NOMO-1 (cell line): ENCODE results near the gene UNC93B1.

Experiments used
- DNase-seq, 2 experiments: peaks; one replicate each; lab custom pipeline; 2025; ENCODE audit not compliant: unreplicated experiment in 2 of 2; lab: John Stamatoyannopoulos, UW

UNC93B1 gene

GRCh38 chr11:68040957-68041591 lies 37.2 kb upstream of the UNC93B1 start:
- DNase-seq = no peak

GRCh38 chr11:68040101-68040956 lies 36.4 kb upstream of the UNC93B1 start:
- peak; percentile 82 to 86 for DNase-seq

GRCh38 chr11:68039526-68040086 lies 35.7 kb upstream of the UNC93B1 start:
- no peak for DNase-seq

- peak; percentile 30 to 70 for DNase-seq
Observed at GRCh38 chr11:68038718-68039525, 35.0 kb upstream of the UNC93B1 start, which contains the start of gene TCIRG1. TCIRG1 (plus strand) TSS chr11:68039025; CDS start chr11:68041272, 2,247 bp downstream.

GRCh38 chr11:68038226-68038717 lies 34.4 kb upstream of the UNC93B1 start:
- no peak for DNase-seq

- no peak for DNase-seq
Observed at GRCh38 chr11:68037411-68038225, 33.7 kb upstream of the UNC93B1 start.

GRCh38 chr11:68036717-68037239 lies 32.9 kb upstream of the UNC93B1 start:
- DNase-seq = peak; percentile 43 to 52

GRCh38 chr11:68036141-68036716 lies 32.3 kb upstream of the UNC93B1 start:
- DNase-seq = peak in 1 of 2 experiments; percentile 25

GRCh38 chr11:68035266-68035876 lies 31.5 kb upstream of the UNC93B1 start:
- no peak for DNase-seq

- no peak for DNase-seq
Observed at GRCh38 chr11:68033708-68034045, 29.8 kb upstream of the UNC93B1 start.

GRCh38 chr11:68032997-68033707 lies 29.3 kb upstream of the UNC93B1 start:
- no peak for DNase-seq

GRCh38 chr11:68032003-68032402 lies 28.1 kb upstream of the UNC93B1 start:
- no peak for DNase-seq

- DNase-seq = no peak
Observed at GRCh38 chr11:68031144-68031464, 27.2 kb upstream of the UNC93B1 start.

GRCh38 chr11:68030318-68031143 lies 26.6 kb upstream of the UNC93B1 start, which contains the start of gene NDUFS8:
NDUFS8 (plus strand) TSS chr11:68030681; CDS start chr11:68032152, 1,471 bp downstream.
- DNase-seq = peak; percentile 98 to 99

- DNase-seq = no peak
Observed at GRCh38 chr11:68028802-68029545, 25.1 kb upstream of the UNC93B1 start.

GRCh38 chr11:68027667-68028066 lies 23.8 kb upstream of the UNC93B1 start:
- no peak for DNase-seq
